Measurements from ENCODE around the gene SELL. TPM values are rescaled to one million over a fixed set of nuclear protein-coding genes. Genes with fewer than 3 reads are reported as not detected.
"Not testable (repeated sequence)": the region's sequence is repeated elsewhere in the genome, so short reads cannot be mapped to it uniquely, and the experiment has no call there.

SELL gene
- total RNA-seq, 6 experiments from 2014 or later = 0.80 to 4.5 (median 2.2) TPM

GRCh38 chr1:169689395-169689794, 22.0 kb downstream of the SELL start:
- intact Hi-C loops (cut with DNase I) = no loop called here
- 56% methylated on average over 1 of the region's 2 CpGs for WGBS (ENCODE audit: insufficient coverage, low coverage, low lambda C conversion rate, missing lambda C conversion rate)
- H3K4me1 ChIP-seq = no peaks in the 10 kb centered on the region
- H3K36me3 ChIP-seq = no peaks in the 10 kb centered on the region
- H3K4me3 ChIP-seq = no peak overlapping the region
- ATAC-seq (peak in 3 of 4 donors; percentile 25 to 30 (median 28)), DNase-seq (no peak)
- no peaks in the 10 kb centered on the region for H3K9me3 ChIP-seq
- H3K27me3 ChIP-seq = no peaks in the 10 kb centered on the region
- no peak for TF ChIP-seq POLR2A (IDR thresholded peaks at IDR 0.05)
- no peak for TF ChIP-seq CTCF (IDR thresholded peaks at IDR 0.05)
- H3K27ac ChIP-seq = no peak overlapping the region

- intact Hi-C loops (cut with DNase I); H3K27ac ChIP-seq; H3K27me3 ChIP-seq; H3K36me3 ChIP-seq; H3K4me3 ChIP-seq; ATAC-seq; H3K9me3 ChIP-seq; H3K4me1 ChIP-seq; DNase-seq: not testable (repeated sequence)
- WGBS (ENCODE audit: insufficient coverage, low coverage, low lambda C conversion rate, missing lambda C conversion rate) = 90% methylated on average over 5 of the region's 5 CpGs
Measured at GRCh38 chr1:169688377-169688776, 23.0 kb downstream of the SELL start.

- no peaks in the 10 kb centered on the region for H3K27me3 ChIP-seq
- ATAC-seq = no peak
- H3K27ac ChIP-seq = no peak overlapping the region
- 23% methylated on average over 2 of the region's 3 CpGs for WGBS (ENCODE audit: insufficient coverage, low coverage, low lambda C conversion rate, missing lambda C conversion rate)
- intact Hi-C loops (cut with DNase I) = no loop called here
- TF ChIP-seq POLR2A (IDR thresholded peaks at IDR 0.05) (no peak), CTCF (IDR thresholded peaks at IDR 0.05) (no peak)
- no peak overlapping the region for H3K4me3 ChIP-seq
- no peaks in the 10 kb centered on the region for H3K36me3 ChIP-seq
- no peak for DNase-seq
- no peaks in the 10 kb centered on the region for H3K4me1 ChIP-seq
- H3K9me3 ChIP-seq = no peaks in the 10 kb centered on the region
Measured at GRCh38 chr1:169683661-169684060, 27.8 kb downstream of the SELL start.

DNA sequence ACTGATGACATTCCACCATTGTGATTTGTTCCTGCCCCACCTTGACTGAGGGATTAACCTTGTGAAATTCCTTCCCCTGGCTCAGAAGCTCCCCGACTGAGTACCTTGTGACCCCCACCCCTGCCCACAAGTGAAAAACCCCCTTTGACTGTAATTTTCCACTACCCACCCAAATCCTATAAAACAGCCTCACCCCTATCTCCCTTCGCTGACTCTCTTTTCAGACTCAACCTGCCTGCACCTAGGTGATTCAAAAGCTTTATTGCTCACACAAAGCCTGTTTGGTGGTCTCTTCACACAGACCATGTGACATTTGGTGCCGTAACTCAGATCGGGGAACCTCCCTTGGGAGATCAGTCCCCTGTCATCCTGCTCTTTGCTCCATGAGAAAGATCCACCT, 28.3 kb downstream of the SELL start:
- H3K27ac ChIP-seq; H3K27me3 ChIP-seq; H3K4me1 ChIP-seq; H3K9me3 ChIP-seq; H3K36me3 ChIP-seq; ATAC-seq; H3K4me3 ChIP-seq; DNase-seq; intact Hi-C loops (cut with DNase I): not testable (repeated sequence)
- 62% methylated on average over 4 of the region's 4 CpGs for WGBS (ENCODE audit: insufficient coverage, low coverage, low lambda C conversion rate, missing lambda C conversion rate)

- 29% methylated on average over 2 of the region's 2 CpGs for WGBS (ENCODE audit: insufficient coverage, low coverage, low lambda C conversion rate, missing lambda C conversion rate)
- H3K4me3 ChIP-seq = no peak overlapping the region
Measured at GRCh38 chr1:169682071-169682470, 29.3 kb downstream of the SELL start.

More at GRCh38 chr1:169682071-169682470, 29.3 kb downstream of the SELL start:
- no peak for TF ChIP-seq POLR2A (IDR thresholded peaks at IDR 0.05)
- no peak for TF ChIP-seq CTCF (IDR thresholded peaks at IDR 0.05)
- intact Hi-C loops (cut with DNase I) = no loop called here
- Histone ChIP-seq H3K36me3 (no peaks in the 10 kb centered on the region), H3K27me3 (no peaks in the 10 kb centered on the region), H3K27ac (no peak overlapping the region), H3K4me1 (no peaks in the 10 kb centered on the region), H3K9me3 (no peaks in the 10 kb centered on the region)
- DNase-seq (no peak), ATAC-seq (no peak)
